Right atrium auricular region (tissue), 2 donors: ENCODE measurements around the gene KHDC1. TPM values are rescaled to one million over a fixed set of nuclear protein-coding genes. Genes with fewer than 3 reads are reported as not detected.

ENCODE experiments used
- DNase-seq: peaks from one replicate; pipeline ENCODE4 v3.0.0-alpha.2; 2019; ENCODE audit warnings: low spot score
- H3K27ac ChIP-seq, 2 donors: fragments of 200-600 bp; sonication (generic); 1 replicate in 1 of 2; 2 replicates in 1 of 2; pipeline ENCODE4 v1.5.1; 2016 to 2019
- H3K27me3 ChIP-seq, 2 donors: fragments of 200-600 bp; sonication (generic); one replicate each; pipeline versions ENCODE4 v1.5.1 to v1.6.0; 2017 to 2019
- H3K36me3 ChIP-seq: fragments of 200-600 bp; sonication (generic); one replicate; pipeline ENCODE4 v1.5.1; 2016
- H3K4me1 ChIP-seq, 2 donors: fragments of 200-600 bp; sonication (generic); one replicate each; pipeline versions ENCODE4 v1.5.1 to v1.6.0; 2017 to 2019
- H3K4me3 ChIP-seq, 2 donors: fragments of 200-600 bp; sonication (generic); 1 replicate in 1 of 2; 2 replicates in 1 of 2; pipeline ENCODE4 v1.5.1; 2017 to 2019; ENCODE audit warnings: mild to moderate bottlenecking in 1 of 2, moderate library complexity in 1 of 2
- H3K9me3 ChIP-seq, 2 donors: fragments of 200-600 bp; sonication (generic); one replicate each; pipeline ENCODE4 v1.5.1; 2019
- total RNA-seq, 2 donors: library from RNA; depleted of rRNA; stranded (reverse); fragments of >200 nt; gene quantifications; one replicate each; pipeline ENCODE4 v1.1.0, GENCODE V29; 2016
- TF ChIP-seq, protein P1 (sequence below), 2 donors: fragments of 200-600 bp; sonication (generic); IDR thresholded peaks; one replicate each; pipeline ENCODE4 v1.5.1; 2019; ENCODE audit warnings: antibody characterized with exemption in 2 of 2

KHDC1 gene
- total RNA-seq, 2 donors from 2014 or later: 1.8 to 4.8 TPM

DNA sequence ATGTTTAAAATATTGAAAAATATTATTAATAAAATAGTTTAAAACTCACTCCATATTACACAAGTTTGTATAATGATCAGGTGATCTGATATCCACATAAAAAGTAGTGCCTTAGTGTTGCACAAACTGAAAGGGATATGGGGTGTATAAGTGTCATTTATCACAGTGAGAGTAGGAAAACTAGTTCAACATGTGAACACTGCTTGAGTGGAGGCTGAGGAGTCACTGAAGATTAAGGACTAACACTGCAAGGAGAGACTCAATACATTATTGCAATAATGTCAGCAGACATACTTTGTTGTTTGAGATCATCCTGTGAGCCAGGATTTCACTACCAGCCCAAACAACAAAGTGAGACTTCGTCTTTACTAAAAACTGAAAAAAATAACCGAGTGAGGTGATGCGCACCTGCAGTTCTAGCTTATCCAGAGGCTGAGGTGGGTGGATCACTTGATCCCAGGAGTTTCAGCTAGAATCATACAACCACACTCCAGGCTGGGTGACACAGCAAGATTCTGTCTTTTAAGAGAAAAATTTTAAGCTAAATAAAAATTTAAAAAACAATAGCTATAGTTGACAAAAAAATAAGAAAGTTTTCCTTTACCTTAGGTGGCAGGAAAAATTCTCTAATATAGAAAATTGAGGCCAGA is 35.3 kb downstream of the KHDC1 start:
- no peak overlapping the region for H3K4me3 ChIP-seq
- H3K27me3 ChIP-seq: no peaks in the 10 kb centered on the region
- no peaks in the 10 kb centered on the region for H3K4me1 ChIP-seq
- TF ChIP-seq, protein P1, sequence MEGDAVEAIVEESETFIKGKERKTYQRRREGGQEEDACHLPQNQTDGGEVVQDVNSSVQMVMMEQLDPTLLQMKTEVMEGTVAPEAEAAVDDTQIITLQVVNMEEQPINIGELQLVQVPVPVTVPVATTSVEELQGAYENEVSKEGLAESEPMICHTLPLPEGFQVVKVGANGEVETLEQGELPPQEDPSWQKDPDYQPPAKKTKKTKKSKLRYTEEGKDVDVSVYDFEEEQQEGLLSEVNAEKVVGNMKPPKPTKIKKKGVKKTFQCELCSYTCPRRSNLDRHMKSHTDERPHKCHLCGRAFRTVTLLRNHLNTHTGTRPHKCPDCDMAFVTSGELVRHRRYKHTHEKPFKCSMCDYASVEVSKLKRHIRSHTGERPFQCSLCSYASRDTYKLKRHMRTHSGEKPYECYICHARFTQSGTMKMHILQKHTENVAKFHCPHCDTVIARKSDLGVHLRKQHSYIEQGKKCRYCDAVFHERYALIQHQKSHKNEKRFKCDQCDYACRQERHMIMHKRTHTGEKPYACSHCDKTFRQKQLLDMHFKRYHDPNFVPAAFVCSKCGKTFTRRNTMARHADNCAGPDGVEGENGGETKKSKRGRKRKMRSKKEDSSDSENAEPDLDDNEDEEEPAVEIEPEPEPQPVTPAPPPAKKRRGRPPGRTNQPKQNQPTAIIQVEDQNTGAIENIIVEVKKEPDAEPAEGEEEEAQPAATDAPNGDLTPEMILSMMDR (IDR thresholded peaks at IDR 0.05): no peak
- H3K27ac ChIP-seq: no peak overlapping the region
- no peak for DNase-seq
- H3K36me3 ChIP-seq: no peaks in the 10 kb centered on the region
- no peaks in the 10 kb centered on the region for H3K9me3 ChIP-seq

DNA sequence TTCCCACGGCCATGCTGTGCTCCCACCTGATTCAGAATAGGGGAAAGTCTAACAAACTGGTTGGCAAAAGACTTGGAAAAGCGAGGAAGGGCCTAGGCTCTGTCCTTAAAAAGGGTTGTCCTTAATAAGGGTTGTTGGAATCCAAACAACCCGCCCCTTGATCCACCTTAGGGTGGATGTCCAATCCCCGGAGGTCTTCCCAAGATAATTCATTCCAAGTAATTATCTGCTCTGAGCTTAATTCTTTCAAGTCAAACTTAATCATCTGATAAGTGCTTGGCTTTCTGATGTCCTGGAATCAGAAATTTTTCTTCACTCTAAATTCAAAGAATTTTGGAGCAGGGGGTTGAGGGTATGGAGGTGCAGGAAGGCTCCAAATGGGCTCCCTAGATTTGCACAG is 37.6 kb downstream of the KHDC1 start, which contains the start of gene KHDC1L:
Gene KHDC1L, minus strand, starts transcription at position 101 of the 400 bp plus-strand sequence. Its CDS starts 88 bp downstream, at position 13.
- Histone ChIP-seq H3K4me1 (no peaks in the 10 kb centered on the region), H3K36me3 (no peaks in the 10 kb centered on the region), H3K9me3 (no peaks in the 10 kb centered on the region), H3K4me3 (no peak within 1 kb of the TSS), H3K27ac (no peak within 1 kb of the TSS), H3K27me3 (no peaks in the 10 kb centered on the region)
- peak; percentile 42 for DNase-seq
- TF ChIP-seq, protein P1 (IDR thresholded peaks at IDR 0.05): no peak

DNA sequence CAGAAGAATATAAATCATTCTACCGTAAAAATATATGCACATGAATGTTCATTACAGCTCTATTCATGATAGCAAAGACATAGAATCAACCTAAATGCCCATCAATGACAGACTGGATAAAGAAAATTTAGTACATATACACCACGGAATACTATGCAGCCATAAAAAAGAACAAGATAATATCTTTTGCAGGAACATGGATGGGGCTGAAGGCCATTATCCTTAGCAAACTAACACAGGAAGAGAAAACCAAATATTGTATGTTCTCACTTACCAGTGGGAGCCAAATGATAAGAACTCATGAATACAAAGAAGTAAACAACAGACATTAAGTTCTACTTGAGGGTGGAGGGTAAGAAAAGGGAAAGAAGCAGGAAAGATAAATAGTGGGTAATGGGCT is 46.1 kb downstream of the KHDC1 start:
- TF ChIP-seq, protein P1 (IDR thresholded peaks at IDR 0.05): no peak
- Histone ChIP-seq H3K9me3 (no peaks in the 10 kb centered on the region), H3K27ac (no peak overlapping the region), H3K27me3 (no peaks in the 10 kb centered on the region), H3K4me1 (no peaks in the 10 kb centered on the region), H3K4me3 (no peak overlapping the region), H3K36me3 (no peaks in the 10 kb centered on the region)
- no peak for DNase-seq

DNA sequence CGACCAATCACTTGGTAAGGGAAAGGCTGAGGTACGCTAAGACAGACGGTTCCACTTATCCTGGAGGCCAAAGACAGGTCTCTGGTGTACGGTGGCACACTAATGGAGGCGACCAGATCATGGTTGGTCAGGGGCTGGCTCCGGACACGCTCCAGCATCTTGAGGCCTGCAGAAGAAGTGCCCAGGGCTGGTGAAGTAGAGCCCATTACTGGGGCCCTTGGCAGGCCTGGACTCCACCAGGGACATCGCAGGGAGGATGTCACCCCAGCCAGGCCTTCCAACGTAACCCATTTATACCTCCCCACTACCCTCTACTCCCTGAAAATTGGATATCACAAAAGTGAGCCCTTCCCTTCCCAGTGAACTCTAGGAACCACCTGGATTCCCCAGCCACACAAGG is 53.9 kb downstream of the KHDC1 start:
- Histone ChIP-seq H3K4me3 (no peak overlapping the region), H3K4me1 (no peaks in the 10 kb centered on the region), H3K9me3 (no peaks in the 10 kb centered on the region), H3K36me3 (no peaks in the 10 kb centered on the region), H3K27me3 (no peaks in the 10 kb centered on the region), H3K27ac (no peak overlapping the region)
- no peak for DNase-seq
- TF ChIP-seq, protein P1 (IDR thresholded peaks at IDR 0.05): no peak

DNA sequence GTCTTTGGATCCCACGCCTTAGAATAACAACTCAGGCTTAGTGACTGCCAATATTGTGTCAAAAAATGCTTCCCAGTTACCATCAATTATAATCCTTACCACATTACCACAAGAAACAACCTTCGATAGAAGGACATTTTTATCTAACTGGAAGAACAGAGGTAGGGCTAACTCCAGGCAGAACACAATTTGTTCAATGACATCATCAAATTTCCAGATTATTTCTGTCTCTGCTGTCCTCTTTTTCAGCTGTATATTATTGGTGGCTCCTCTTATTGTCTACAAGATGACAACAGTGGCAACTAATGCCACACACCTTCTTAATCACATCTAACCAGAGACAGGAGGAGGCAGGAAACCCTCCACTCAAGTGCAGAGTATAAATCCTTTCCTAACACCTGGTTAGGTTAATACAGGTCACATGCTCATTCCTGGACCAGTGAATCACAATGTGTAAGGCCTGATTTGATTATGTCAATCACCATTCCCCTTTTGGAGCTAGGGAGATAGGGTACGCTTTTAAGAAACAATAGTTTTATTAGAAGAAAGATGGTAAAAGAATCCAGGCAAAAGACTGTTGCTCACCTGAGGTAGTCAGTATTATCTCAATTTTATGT is 55.7 kb downstream of the KHDC1 start:
- no peak for DNase-seq
- TF ChIP-seq, protein P1 (IDR thresholded peaks at IDR 0.05): no peak
- Histone ChIP-seq H3K27me3 (no peaks in the 10 kb centered on the region), H3K36me3 (no peaks in the 10 kb centered on the region), H3K4me1 (no peaks in the 10 kb centered on the region), H3K4me3 (no peak overlapping the region), H3K9me3 (no peaks in the 10 kb centered on the region), H3K27ac (no peak overlapping the region)
